ENCODE data around the gene ENOX1.
"Not testable (repeated sequence)": the region's sequence is repeated elsewhere in the genome, so short reads cannot be mapped to it uniquely, and the experiment has no call there.

ENOX1 gene

GRCh38 chr13:43425234-43425633 lies 361.5 kb downstream of the ENOX1 start:
- no peak for DNase-seq (ENCODE audit: low read depth)
- H3K4me3 ChIP-seq (replicated peaks; ENCODE audit: low read depth, low read length) = no peak overlapping the region
- TF ChIP-seq, protein P1, sequence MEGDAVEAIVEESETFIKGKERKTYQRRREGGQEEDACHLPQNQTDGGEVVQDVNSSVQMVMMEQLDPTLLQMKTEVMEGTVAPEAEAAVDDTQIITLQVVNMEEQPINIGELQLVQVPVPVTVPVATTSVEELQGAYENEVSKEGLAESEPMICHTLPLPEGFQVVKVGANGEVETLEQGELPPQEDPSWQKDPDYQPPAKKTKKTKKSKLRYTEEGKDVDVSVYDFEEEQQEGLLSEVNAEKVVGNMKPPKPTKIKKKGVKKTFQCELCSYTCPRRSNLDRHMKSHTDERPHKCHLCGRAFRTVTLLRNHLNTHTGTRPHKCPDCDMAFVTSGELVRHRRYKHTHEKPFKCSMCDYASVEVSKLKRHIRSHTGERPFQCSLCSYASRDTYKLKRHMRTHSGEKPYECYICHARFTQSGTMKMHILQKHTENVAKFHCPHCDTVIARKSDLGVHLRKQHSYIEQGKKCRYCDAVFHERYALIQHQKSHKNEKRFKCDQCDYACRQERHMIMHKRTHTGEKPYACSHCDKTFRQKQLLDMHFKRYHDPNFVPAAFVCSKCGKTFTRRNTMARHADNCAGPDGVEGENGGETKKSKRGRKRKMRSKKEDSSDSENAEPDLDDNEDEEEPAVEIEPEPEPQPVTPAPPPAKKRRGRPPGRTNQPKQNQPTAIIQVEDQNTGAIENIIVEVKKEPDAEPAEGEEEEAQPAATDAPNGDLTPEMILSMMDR (IDR thresholded peaks at IDR 0.05; ENCODE audit: low read length, missing control alignments) = no peak

DNA sequence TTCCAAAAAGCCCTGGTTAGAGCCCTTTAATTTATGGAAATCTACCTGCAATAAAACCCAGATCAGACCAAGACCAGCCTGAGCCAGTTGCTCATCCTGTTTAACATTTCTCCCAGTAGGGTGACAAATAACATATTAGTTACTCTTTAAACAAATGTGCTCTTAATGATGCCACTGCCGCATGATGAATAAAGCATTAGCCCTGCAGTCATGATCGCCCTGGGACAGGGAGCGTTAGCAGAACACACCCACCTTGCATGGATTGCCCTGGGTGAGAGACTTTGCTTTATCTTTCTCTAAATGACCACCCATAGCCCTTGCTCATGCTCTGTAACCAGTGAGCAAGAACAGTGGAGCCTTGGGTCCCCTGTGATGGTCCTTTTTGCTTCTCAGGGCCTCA lies 362.4 kb downstream of the ENOX1 start:
- no peak for DNase-seq (ENCODE audit: low read depth)
- TF ChIP-seq, protein P1 (IDR thresholded peaks at IDR 0.05; ENCODE audit: low read length, missing control alignments) = no peak
- no peak overlapping the region for H3K4me3 ChIP-seq (replicated peaks; ENCODE audit: low read depth, low read length)

DNA sequence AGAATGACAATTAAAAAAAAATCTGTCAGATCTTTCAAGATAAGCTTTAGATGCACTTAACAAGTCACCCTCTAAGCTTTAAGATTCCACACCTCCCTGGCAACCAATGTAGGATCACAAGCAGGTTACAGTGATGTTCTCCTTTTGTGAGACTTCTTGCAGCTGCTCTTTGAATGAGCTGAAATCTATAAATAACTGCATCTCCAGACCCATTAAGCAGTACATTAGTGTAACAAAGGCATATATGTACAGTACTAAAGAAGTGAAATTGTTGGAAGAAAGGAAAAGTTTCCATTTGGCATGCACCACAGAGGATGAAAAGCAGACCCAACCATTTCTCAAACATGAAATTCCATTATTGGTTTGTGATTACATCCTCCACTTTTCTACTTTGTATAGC lies 364.7 kb downstream of the ENOX1 start:
- TF ChIP-seq, protein P1 (IDR thresholded peaks at IDR 0.05; ENCODE audit: low read length, missing control alignments) = no peak
- DNase-seq (ENCODE audit: low read depth) = no peak
- no peak overlapping the region for H3K4me3 ChIP-seq (replicated peaks; ENCODE audit: low read depth, low read length)

GRCh38 chr13:43416842-43417241 lies 369.9 kb downstream of the ENOX1 start:
- not testable (repeated sequence) for DNase-seq (ENCODE audit: low read depth)

GRCh38 chr13:43416408-43416807 lies 370.4 kb downstream of the ENOX1 start:
- not testable (repeated sequence) for H3K4me3 ChIP-seq (replicated peaks; ENCODE audit: low read depth, low read length); DNase-seq (ENCODE audit: low read depth)

More at GRCh38 chr13:43416842-43417241, 369.9 kb downstream of the ENOX1 start:
- not testable (repeated sequence) for H3K4me3 ChIP-seq (replicated peaks; ENCODE audit: low read depth, low read length)

GRCh38 chr13:43415903-43416391 lies 370.8 kb downstream of the ENOX1 start:
- not testable (repeated sequence) for H3K4me3 ChIP-seq (replicated peaks; ENCODE audit: low read depth, low read length); DNase-seq (ENCODE audit: low read depth)

GRCh38 chr13:43414111-43414510 lies 372.7 kb downstream of the ENOX1 start:
- no peak overlapping the region for H3K4me3 ChIP-seq (replicated peaks; ENCODE audit: low read depth, low read length)
- DNase-seq (ENCODE audit: low read depth) = no peak
- TF ChIP-seq, protein P1 (IDR thresholded peaks at IDR 0.05; ENCODE audit: low read length, missing control alignments) = no peak

GRCh38 chr13:43411741-43412140 lies 375.0 kb downstream of the ENOX1 start:
- H3K4me3 ChIP-seq (replicated peaks; ENCODE audit: low read depth, low read length) = no peak overlapping the region
- TF ChIP-seq, protein P1 (IDR thresholded peaks at IDR 0.05; ENCODE audit: low read length, missing control alignments) = no peak
- DNase-seq (ENCODE audit: low read depth) = no peak

- no peak for DNase-seq (ENCODE audit: low read depth)
- TF ChIP-seq, protein P1 (IDR thresholded peaks at IDR 0.05; ENCODE audit: low read length, missing control alignments) = no peak
- H3K4me3 ChIP-seq (replicated peaks; ENCODE audit: low read depth, low read length) = no peak overlapping the region
Observed at GRCh38 chr13:43411211-43411610, 375.6 kb downstream of the ENOX1 start.
